Lower leg skin (tissue), 4 donors: ENCODE measurements around the gene SLC2A11. TPM values are rescaled to one million over a fixed set of nuclear protein-coding genes. Genes with fewer than 3 reads are reported as not detected.

Experiments used
- DNase-seq, 2 donors: peaks; one replicate each; pipeline ENCODE4 v3.0.0-alpha.2; 2019; ENCODE audit warnings: low spot score in 2 of 2
- H3K4me3 ChIP-seq: fragments of 200-600 bp; sonication (generic); 2 replicates; pipeline ENCODE4 v1.5.1; 2017; ENCODE audit warnings: mild to moderate bottlenecking, low read depth; ENCODE audit not compliant: poor library complexity, severe bottlenecking
- CTCF ChIP-seq, 3 donors: fragments of 450-650 bp; IDR thresholded peaks; one replicate each; pipeline ENCODE4 v1.5.1; 2016; ENCODE audit warnings: antibody characterized with exemption in 3 of 3, mild to moderate bottlenecking in 3 of 3, moderate library complexity in 2 of 3
- POLR2A ChIP-seq, 2 donors: fragments of 450-650 bp; IDR thresholded peaks; one replicate each; pipeline ENCODE4 v1.6.1; 2016 to 2017; ENCODE audit warnings: antibody characterized with exemption in 2 of 2, mild to moderate bottlenecking in 1 of 2, moderate library complexity in 1 of 2
- WGBS, 2 donors: methylation state at CpG; one replicate each; pipeline ENCODE4 v1.1.5; 2018; 5-methylcytosine and 5-hydroxymethylcytosine counted together
- intact Hi-C: fragments of 100-400 bp; cut with DNase I; formaldehyde crosslinking; loops from one replicate; pipeline ENCODE4 v1.15.0; 2023; ENCODE audit warnings: low total_unique reads
- total RNA-seq, 4 donors: library from RNA; depleted of rRNA; stranded (reverse); fragments of >200 nt; gene quantifications; one replicate each; pipeline ENCODE4 v1.1.0, GENCODE V29; 2016

SLC2A11 gene
- total RNA-seq, 4 donors from 2014 or later: 5.0 to 11.1 (median 8.6) TPM

DNA sequence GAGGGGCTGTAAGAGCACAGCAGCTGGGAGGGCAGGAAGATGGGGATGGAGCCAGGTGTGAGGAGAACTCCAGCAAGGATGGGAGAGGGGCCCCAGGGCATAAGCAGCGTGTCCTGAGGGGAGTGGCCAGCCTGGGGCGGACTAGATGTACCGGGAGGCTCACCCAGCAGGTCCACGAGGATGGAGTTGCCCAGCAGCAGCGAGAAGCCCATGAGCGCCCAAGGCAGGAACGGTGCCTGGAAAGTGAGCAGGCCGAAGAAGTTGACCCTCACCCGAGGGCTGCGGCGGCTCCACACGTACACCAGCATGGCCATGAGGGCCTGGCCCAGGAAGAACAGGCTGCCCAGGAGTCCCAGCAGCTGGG is 20.2 kb upstream of the SLC2A11 start:
- intact Hi-C loops: no loop called here
- 84 to 86% methylated on average over 8 to 12 of the region's 12 CpGs for whole genome bisulfite sequencing, 2 donors
- no peak for DNase-seq
- no peak overlapping the region for H3K4me3 ChIP-seq
- TF ChIP-seq CTCF (IDR thresholded peaks at IDR 0.05) (no peak), POLR2A (IDR thresholded peaks at IDR 0.05) (no peak)

DNA sequence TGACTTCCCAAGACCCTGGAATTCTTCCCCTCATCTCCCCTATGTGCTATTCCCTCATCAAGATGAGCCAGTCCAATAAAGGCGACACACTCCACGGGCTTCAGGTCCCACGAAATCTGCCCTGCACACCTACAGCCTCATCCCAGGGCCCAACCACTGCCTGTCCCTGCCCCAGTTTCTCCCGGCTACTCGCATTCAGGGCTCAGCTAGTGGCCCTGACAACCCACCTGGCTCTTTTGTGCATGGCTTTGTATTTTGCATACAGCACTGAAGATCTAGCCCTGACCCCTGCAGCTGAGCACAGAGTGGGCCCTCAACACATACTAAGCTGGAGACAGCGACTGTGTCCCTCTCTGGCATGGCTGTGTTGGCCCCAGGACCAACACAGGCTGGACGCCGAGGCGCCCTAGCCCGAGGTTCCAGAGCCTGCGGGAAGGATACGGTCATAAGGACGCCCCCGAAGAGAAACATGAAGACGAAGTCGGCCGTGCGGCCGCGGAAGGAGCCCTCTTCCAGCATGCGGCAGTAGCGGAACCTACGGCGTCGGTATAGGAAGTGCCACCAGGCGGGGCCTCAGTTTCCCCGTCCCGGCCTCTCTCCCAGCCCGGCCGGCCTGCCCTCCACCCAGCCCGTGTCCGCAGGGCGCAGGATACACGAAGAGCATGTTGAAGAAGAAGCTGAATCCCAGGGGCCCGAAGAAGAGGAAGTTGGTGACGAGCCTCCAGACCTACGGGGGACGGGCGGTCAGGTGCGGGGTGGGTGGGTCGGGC is 19.6 kb upstream of the SLC2A11 start:
- WGBS, 2 donors: 53 to 72% methylated on average over 21 to 41 of the region's 41 CpGs
- no peak for TF ChIP-seq POLR2A (IDR thresholded peaks at IDR 0.05)
- no peak for TF ChIP-seq CTCF (IDR thresholded peaks at IDR 0.05)
- no peak for DNase-seq
- no peak overlapping the region for H3K4me3 ChIP-seq
- intact Hi-C loops: no loop called here

- H3K4me3 ChIP-seq: peak within 1 kb of the TSS; percentile 11
- TF ChIP-seq POLR2A (IDR thresholded peaks at IDR 0.05): no peak
- no peak for TF ChIP-seq CTCF (IDR thresholded peaks at IDR 0.05)
- DNase-seq: peak; percentile 96 to 99
- 4 to 6% methylated on average over 62 to 63 of the region's 70 CpGs for WGBS, 2 donors
- intact Hi-C loops: no loop called here
These were observed 18.8 kb upstream of the SLC2A11 start, which contains the start of gene DERL3 for GRCh38 chr22:23838681-23839468. Gene DERL3 (minus strand): TSS chr22:23839006. CDS start chr22:23838987, 19 bp downstream.

DNA sequence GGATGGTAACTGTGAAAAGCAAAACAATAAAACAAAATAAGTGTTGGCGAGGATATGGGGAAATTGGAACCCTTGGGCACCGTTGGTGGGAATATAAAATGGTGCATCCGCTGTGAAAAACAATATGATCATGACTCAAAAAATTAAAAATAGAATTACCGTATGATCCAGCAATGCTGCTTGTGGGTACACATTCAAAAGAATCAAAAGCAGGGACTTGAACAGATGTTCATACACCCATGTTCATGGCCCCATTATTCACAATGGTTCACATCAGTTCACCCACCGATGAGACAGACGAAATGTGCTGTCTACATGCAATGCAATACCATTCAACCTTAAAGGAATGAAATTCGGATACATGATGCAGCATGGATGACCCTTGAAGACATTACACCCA is 17.6 kb upstream of the SLC2A11 start:
- 55 to 64% methylated on average over 7 of the region's 7 CpGs for WGBS, 2 donors

DNA sequence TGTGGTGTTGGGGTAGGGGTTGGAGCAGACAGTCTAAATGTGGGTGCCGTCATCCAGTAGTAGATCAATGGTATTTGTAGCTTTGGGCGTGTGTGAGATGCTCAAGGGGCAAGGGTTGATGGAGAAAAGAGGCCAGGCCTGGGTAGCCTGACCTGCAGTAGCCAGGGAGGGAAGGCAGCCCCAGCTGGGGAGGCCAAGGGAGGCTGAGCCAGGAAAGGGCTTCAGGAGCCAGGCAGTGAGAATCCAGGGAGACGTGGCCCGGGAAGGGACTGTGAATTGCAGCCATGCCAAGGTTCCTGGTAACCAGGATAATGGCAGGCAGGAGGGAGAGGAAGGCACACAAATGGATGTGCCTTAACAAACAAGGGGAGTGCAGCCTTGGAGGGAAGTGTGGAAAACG is 16.4 kb upstream of the SLC2A11 start:
- TF ChIP-seq CTCF (IDR thresholded peaks at IDR 0.05): no peak
- TF ChIP-seq POLR2A (IDR thresholded peaks at IDR 0.05): no peak
- WGBS, 2 donors: 86 to 87% methylated on average over 5 of the region's 5 CpGs
- H3K4me3 ChIP-seq: no peak overlapping the region
- intact Hi-C loops: loop anchor here (10.0 kb wide), 1 partner anchor 306 kb away; no protein-coding TSS in a partner anchor
- DNase-seq: no peak

More for the DNA sequence above, 17.6 kb upstream of the SLC2A11 start:
- H3K4me3 ChIP-seq: no peak overlapping the region
- intact Hi-C loops: loop anchor here (10.0 kb wide), 1 partner anchor 305 kb away; no protein-coding TSS in a partner anchor
- no peak for DNase-seq
- TF ChIP-seq POLR2A (IDR thresholded peaks at IDR 0.05) (no peak), CTCF (IDR thresholded peaks at IDR 0.05) (no peak)
